Activated T-cell treated with anti-CD3 and anti-CD28 coated beads, Interleukin-2, amount 50 U/mL, for 24 hours (primary cell): ENCODE results near the gene NSUN5.
"Not testable (repeated sequence)": the region's sequence is repeated elsewhere in the genome, so short reads cannot be mapped to it uniquely, and the experiment has no call there.

Source experiments
- DNase-seq: peaks from one replicate; pipeline ENCODE4 v3.0.0-alpha.2; 2020
- H3K27ac Mint-ChIP-seq: 2 replicates; pipeline ENCODE4 v1.8.0; 2020; ENCODE audit warnings: mild to moderate bottlenecking, mixed read lengths
- H3K27me3 Mint-ChIP-seq: 2 replicates; pipeline ENCODE4 v1.8.0; 2020; ENCODE audit warnings: mixed read lengths
- H3K36me3 Mint-ChIP-seq: 2 replicates; pipeline ENCODE4 v1.8.0; 2020; ENCODE audit warnings: low read depth, mixed read lengths
- H3K4me1 Mint-ChIP-seq: 2 replicates; pipeline ENCODE4 v1.8.0; 2020; ENCODE audit warnings: low read depth, mixed read lengths
- H3K4me3 Mint-ChIP-seq: 2 replicates; pipeline ENCODE4 v1.8.0; 2020; ENCODE audit warnings: mild to moderate bottlenecking, moderate library complexity, mixed read lengths
- H3K9me3 Mint-ChIP-seq: 2 replicates; pipeline ENCODE4 v1.8.0; 2020; ENCODE audit warnings: mixed read lengths

The NSUN5 gene

GRCh38 chr7:73277210-73277609, 31.4 kb downstream of the NSUN5 start:
- H3K4me1 Mint-ChIP-seq, H3K36me3 Mint-ChIP-seq, H3K27me3 Mint-ChIP-seq, DNase-seq, H3K27ac Mint-ChIP-seq, H3K4me3 Mint-ChIP-seq, H3K9me3 Mint-ChIP-seq: not testable (repeated sequence)

GRCh38 chr7:73267813-73268212, 40.8 kb downstream of the NSUN5 start:
- H3K4me1 Mint-ChIP-seq, H3K4me3 Mint-ChIP-seq, H3K36me3 Mint-ChIP-seq, H3K9me3 Mint-ChIP-seq, DNase-seq, H3K27me3 Mint-ChIP-seq, H3K27ac Mint-ChIP-seq: not testable (repeated sequence)

- H3K9me3 Mint-ChIP-seq, H3K4me1 Mint-ChIP-seq, H3K27me3 Mint-ChIP-seq, H3K4me3 Mint-ChIP-seq, H3K36me3 Mint-ChIP-seq, H3K27ac Mint-ChIP-seq, DNase-seq: not testable (repeated sequence)
These were observed 41.8 kb downstream of the NSUN5 start for GRCh38 chr7:73266719-73267368.

- not testable (repeated sequence) for H3K36me3 Mint-ChIP-seq, H3K4me3 Mint-ChIP-seq, H3K4me1 Mint-ChIP-seq, H3K27ac Mint-ChIP-seq, DNase-seq, H3K27me3 Mint-ChIP-seq, H3K9me3 Mint-ChIP-seq
These were observed 46.2 kb downstream of the NSUN5 start for GRCh38 chr7:73262416-73262815.
